Ishikawa (cell line): ENCODE measurements around the gene ALDH6A1.

Experiments used
- CEBPB ChIP-seq: IDR thresholded peaks from 2 replicates; pipeline ENCODE4 v1.6.1; 2012
- EGR1 ChIP-seq: IDR thresholded peaks from 2 replicates; pipeline ENCODE4 v1.6.1; 2012
- EP300 ChIP-seq: IDR thresholded peaks from 2 replicates; pipeline ENCODE4 v1.6.1; 2012; ENCODE audit warnings: borderline replicate concordance
- FOXM1 ChIP-seq: IDR thresholded peaks from 2 replicates; pipeline ENCODE4 v1.6.1; 2012; ENCODE audit warnings: low read depth, borderline replicate concordance
- NFIC ChIP-seq: IDR thresholded peaks from 2 replicates; pipeline ENCODE4 v1.6.1; 2012
- REST ChIP-seq: IDR thresholded peaks from 2 replicates; pipeline ENCODE4 v1.6.1; 2012; ENCODE audit warnings: low read depth, mild to moderate bottlenecking
- TAF1 ChIP-seq: IDR thresholded peaks from 2 replicates; pipeline ENCODE4 v1.6.1; 2012; ENCODE audit warnings: low read depth, mild to moderate bottlenecking
- TEAD4 ChIP-seq: IDR thresholded peaks from 2 replicates; pipeline ENCODE4 v1.6.1; 2012
- USF1 ChIP-seq: IDR thresholded peaks from 2 replicates; pipeline ENCODE4 v1.6.1; 2012
- ZBTB7A ChIP-seq: IDR thresholded peaks from 2 replicates; pipeline ENCODE4 v1.6.1; 2012; ENCODE audit warnings: low read depth
- TF ChIP-seq, protein P1 (sequence below): IDR thresholded peaks from 2 replicates; pipeline ENCODE4 v1.6.1; 2012

- TF ChIP-seq NFIC (no peak), REST (no peak), EP300 (no peak), CEBPB (no peak), TAF1 (no peak), TEAD4 (no peak), USF1 (no peak), ZBTB7A (no peak), FOXM1 (no peak), EGR1 (no peak)
- TF ChIP-seq, protein P1, sequence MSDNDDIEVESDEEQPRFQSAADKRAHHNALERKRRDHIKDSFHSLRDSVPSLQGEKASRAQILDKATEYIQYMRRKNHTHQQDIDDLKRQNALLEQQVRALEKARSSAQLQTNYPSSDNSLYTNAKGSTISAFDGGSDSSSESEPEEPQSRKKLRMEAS = no peak
These were observed 43.4 kb upstream of the ALDH6A1 start for GRCh38 chr14:74127634-74128033.
